ENCODE data around the gene MRPL21. TPM values are rescaled to one million over a fixed set of nuclear protein-coding genes. Genes with fewer than 3 reads are reported as not detected.

The MRPL21 gene
- total RNA-seq (2012; rRNA removed) = 75.3 and 85.0 TPM in 2 replicates

DNA sequence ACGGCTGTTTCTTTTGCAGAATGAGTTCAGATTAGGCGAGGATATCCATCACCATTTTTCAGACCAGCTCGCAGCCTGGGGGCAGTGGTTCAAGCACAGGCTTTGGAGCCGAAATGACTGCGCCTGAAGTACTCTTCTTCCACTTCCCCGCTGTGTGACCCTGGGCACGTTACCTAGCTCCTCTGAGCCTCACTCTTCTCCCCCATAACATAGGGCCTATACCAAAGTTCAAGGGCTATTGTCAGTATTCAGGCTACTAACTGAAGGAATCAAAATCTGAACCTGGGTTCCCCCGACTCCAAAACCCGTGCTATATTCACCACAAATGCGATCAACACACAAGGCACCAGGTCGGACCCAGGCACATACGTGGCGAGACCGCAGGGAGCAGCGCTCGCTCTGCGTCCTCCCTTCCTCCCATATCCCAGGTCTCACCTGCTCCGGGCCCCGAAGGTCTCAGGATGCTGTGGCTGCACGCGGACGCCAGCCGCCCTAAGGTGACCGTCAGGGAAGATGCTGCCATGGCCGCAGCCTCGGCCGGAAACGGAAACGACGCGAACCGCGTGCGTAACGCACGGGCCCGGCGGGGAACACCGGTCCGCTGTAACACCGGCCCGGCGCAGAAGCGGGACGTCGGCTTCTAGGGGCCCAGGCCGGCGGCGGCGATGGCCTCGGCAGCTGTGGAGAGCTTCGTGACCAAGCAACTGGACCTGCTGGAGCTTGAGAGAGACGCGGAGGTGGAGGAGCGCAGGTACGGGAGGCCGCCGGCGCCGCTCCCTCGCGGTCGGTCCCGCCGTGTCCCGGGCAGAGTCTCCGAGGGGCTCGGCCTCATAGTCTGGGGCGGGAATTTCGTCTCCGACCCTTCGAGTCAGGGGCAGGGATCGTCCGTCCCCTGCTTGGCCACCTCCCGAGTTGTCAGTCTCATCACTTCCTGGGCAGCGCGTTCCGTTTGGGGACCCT, at the start of gene MRPL21, which contains the start of gene IGHMBP2:
Gene MRPL21, minus strand, starts transcription at position 545 of the 960 bp plus-strand sequence. Its CDS starts 22 bp downstream, at position 523.
Gene IGHMBP2, plus strand, starts transcription at position 604 of the 960 bp plus-strand sequence. Its CDS starts 62 bp downstream, at position 666.
- peak within 1 kb of the TSS; percentile 92 for H3K4me2 ChIP-seq (ENCODE audit: low read length)
- H3K9ac ChIP-seq (ENCODE audit: low read depth, low read length) = peak within 1 kb of the TSS; percentile 94
- H3K4me1 ChIP-seq (ENCODE audit: control insufficient read depth, insufficient read depth, low read length) = peaks cover 15% of the 10 kb centered on the region
- no peaks in the 10 kb centered on the region for H3K27me3 ChIP-seq (ENCODE audit: control insufficient read depth, insufficient read depth, low read length)
- no peaks in the 10 kb centered on the region for H3K9me3 ChIP-seq (replicated peaks; ENCODE audit: low read length)
- H3K36me3 ChIP-seq (ENCODE audit: insufficient read depth, low read length) = peaks cover 16% of the 10 kb centered on the region
- H3K4me3 ChIP-seq (ENCODE audit: low read length) = peak within 1 kb of the TSS; percentile 97

DNA sequence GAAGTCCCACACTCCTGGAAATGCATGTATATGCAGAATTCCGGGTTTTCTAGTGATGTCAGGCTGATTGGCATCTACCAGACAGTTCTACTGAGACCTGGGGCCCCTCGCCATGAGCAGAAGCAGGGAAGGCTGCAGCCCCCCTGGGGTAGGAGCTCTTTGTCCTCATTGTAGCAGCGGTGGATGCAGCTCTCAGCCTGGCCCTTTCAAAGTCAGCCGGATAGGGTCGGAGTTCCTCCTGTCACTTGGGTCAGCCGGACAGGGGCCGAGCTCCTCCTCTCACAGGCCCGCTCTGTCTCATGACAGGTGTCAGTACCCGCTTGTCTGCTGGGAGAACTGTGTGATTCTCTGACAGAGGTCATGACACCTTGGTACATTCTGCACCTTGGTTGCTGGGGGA, 47.1 kb upstream of the MRPL21 start:
- H3K4me2 ChIP-seq (ENCODE audit: low read length) = no peak overlapping the region
- peaks cover 17% of the 10 kb centered on the region for H3K4me1 ChIP-seq (ENCODE audit: control insufficient read depth, insufficient read depth, low read length)
- no peaks in the 10 kb centered on the region for H3K36me3 ChIP-seq (ENCODE audit: insufficient read depth, low read length)
- no peak overlapping the region for H3K4me3 ChIP-seq (ENCODE audit: low read length)
- no peaks in the 10 kb centered on the region for H3K9me3 ChIP-seq (replicated peaks; ENCODE audit: low read length)
- peaks cover 6% of the 10 kb centered on the region for H3K27me3 ChIP-seq (ENCODE audit: control insufficient read depth, insufficient read depth, low read length)
- no peak overlapping the region for H3K9ac ChIP-seq (ENCODE audit: low read depth, low read length)

DNA sequence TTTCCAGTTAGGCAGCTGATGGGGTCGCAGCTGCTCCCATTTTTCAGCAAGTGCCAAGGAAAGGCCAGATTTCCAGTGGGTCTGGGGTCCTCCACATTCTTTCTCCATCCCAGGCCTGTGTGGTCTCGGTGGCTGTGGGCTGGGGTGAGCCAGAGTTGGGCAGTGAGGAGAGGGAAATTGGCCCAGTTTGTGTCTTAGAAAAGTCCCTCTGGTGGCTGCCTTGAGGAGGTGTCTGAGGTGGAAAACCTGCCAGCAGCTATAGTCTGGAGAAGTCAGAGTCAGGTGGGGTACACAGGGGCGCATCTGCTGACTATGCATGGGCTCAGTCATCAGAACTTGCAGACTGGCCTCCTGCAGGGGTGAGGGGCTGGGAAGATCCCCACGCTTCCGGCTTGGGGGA, 46.6 kb upstream of the MRPL21 start:
- peaks cover 14% of the 10 kb centered on the region for H3K4me1 ChIP-seq (ENCODE audit: control insufficient read depth, insufficient read depth, low read length)
- no peaks in the 10 kb centered on the region for H3K9me3 ChIP-seq (replicated peaks; ENCODE audit: low read length)
- H3K4me2 ChIP-seq (ENCODE audit: low read length) = no peak overlapping the region
- peaks cover 6% of the 10 kb centered on the region for H3K27me3 ChIP-seq (ENCODE audit: control insufficient read depth, insufficient read depth, low read length)
- no peak overlapping the region for H3K9ac ChIP-seq (ENCODE audit: low read depth, low read length)
- no peaks in the 10 kb centered on the region for H3K36me3 ChIP-seq (ENCODE audit: insufficient read depth, low read length)
- no peak overlapping the region for H3K4me3 ChIP-seq (ENCODE audit: low read length)

DNA sequence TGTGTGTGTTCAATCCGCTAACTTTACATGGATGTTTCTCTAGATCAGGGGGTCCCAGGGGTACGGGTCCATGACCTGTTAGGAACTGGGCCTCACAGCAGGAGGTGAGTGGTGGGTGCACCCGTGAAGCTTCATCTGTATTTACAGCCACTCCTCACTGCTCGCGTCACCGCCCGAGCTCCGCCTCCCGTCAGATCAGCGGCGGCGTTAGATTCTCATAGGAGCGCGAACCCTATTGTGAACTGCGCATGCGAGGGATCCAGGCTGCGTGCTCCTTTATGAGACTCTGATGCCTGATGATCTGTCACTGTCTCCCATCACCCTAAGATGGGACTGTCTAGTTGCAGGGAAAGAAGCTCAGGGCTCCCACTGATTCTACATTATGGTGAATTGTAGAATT, 45.3 kb upstream of the MRPL21 start:
- Histone ChIP-seq H3K36me3 (ENCODE audit: insufficient read depth, low read length) (no peaks in the 10 kb centered on the region), H3K9me3 (replicated peaks; ENCODE audit: low read length) (no peaks in the 10 kb centered on the region), H3K9ac (ENCODE audit: low read depth, low read length) (no peak overlapping the region), H3K27me3 (ENCODE audit: control insufficient read depth, insufficient read depth, low read length) (peaks cover 6% of the 10 kb centered on the region), H3K4me2 (ENCODE audit: low read length) (no peak overlapping the region), H3K4me3 (ENCODE audit: low read length) (no peak overlapping the region), H3K4me1 (ENCODE audit: control insufficient read depth, insufficient read depth, low read length) (peaks cover 10% of the 10 kb centered on the region)

DNA sequence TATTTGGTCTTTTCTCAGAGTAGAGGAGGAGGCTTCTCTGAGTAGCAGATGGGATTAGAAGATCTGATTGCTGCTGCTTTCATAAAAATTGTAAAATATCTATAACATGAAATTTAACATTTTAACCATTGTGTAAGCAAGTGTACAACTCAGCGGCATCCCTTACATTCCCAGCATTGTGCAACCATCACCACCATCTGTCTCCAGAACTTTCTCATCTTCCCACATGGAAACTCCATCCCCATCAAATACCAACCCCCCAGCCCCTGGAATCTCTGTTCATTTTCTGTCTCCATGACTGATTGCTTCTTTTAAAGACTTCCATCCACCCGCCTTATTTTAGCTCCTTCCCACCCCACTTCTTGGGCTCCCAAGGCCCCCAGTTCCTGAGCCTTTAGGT, 44.9 kb upstream of the MRPL21 start:
- Histone ChIP-seq H3K4me2 (ENCODE audit: low read length) (no peak overlapping the region), H3K4me1 (ENCODE audit: control insufficient read depth, insufficient read depth, low read length) (peaks cover 10% of the 10 kb centered on the region), H3K9ac (ENCODE audit: low read depth, low read length) (no peak overlapping the region), H3K9me3 (replicated peaks; ENCODE audit: low read length) (no peaks in the 10 kb centered on the region), H3K4me3 (ENCODE audit: low read length) (no peak overlapping the region), H3K36me3 (ENCODE audit: insufficient read depth, low read length) (no peaks in the 10 kb centered on the region), H3K27me3 (ENCODE audit: control insufficient read depth, insufficient read depth, low read length) (peaks cover 6% of the 10 kb centered on the region)

DNA sequence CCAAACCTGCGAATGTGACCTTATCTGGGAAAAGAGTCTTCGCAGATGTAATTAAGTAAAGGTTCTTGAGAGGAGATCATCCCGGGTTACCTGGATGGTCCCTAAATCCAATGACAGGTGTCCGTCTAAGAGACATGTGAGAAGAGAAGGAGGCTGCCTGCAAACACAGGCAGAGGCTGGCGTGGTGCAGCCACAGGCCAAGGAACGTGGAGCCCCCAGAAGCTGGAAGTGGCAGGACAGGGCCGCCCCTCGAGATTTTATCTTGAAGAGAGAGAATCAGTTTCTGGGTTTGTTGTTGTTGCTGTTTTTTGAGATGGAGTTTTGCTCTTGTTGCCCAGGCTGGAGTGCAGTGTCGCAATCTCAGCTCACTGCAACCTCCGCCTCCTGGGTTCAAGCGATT, 43.5 kb upstream of the MRPL21 start:
- Histone ChIP-seq H3K9ac (ENCODE audit: low read depth, low read length) (no peak overlapping the region), H3K4me3 (ENCODE audit: low read length) (no peak overlapping the region)

DNA sequence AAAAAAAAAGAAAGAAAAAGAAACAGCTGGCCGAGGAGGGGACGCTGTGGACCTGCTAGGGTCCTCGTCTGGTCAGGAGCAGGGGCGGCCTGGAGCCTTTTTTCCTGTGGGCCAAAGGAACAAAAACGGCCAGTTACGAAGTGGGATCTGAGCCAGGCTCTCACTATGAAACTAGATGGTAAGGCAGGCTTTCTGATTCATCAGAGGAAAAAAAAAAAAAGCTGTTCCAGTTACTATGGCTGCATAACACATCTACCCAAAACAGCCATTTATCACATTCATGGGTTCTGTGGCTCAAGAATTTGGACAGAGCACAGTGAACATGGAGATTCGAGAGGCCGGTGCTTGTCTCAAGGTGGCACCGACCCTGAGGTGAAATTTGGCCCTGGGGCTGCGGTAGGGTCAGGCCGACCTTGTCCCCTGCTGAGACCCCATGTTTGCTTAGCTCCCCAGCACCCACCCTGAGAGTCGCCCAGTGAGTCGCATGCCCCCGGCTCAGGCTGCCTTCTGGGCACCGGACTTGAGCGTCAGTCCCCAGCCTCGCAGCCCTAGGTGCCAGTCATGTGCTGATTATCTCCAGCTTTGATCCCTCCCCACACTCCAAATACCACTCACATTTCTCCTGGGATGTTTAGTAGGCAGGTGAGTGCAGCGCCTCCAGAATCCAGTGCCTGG, 42.9 kb upstream of the MRPL21 start:
- no peaks in the 10 kb centered on the region for H3K36me3 ChIP-seq (ENCODE audit: insufficient read depth, low read length)
- peak overlapping the region; percentile 44 for H3K9ac ChIP-seq (ENCODE audit: low read depth, low read length)
- peaks cover 10% of the 10 kb centered on the region for H3K4me1 ChIP-seq (ENCODE audit: control insufficient read depth, insufficient read depth, low read length)
- peaks cover 6% of the 10 kb centered on the region for H3K27me3 ChIP-seq (ENCODE audit: control insufficient read depth, insufficient read depth, low read length)
- no peaks in the 10 kb centered on the region for H3K9me3 ChIP-seq (replicated peaks; ENCODE audit: low read length)
- no peak overlapping the region for H3K4me3 ChIP-seq (ENCODE audit: low read length)
- no peak overlapping the region for H3K4me2 ChIP-seq (ENCODE audit: low read length)

More for the DNA sequence above, 43.5 kb upstream of the MRPL21 start:
- Histone ChIP-seq H3K4me1 (ENCODE audit: control insufficient read depth, insufficient read depth, low read length) (peaks cover 10% of the 10 kb centered on the region), H3K4me2 (ENCODE audit: low read length) (no peak overlapping the region), H3K9me3 (replicated peaks; ENCODE audit: low read length) (no peaks in the 10 kb centered on the region), H3K36me3 (ENCODE audit: insufficient read depth, low read length) (no peaks in the 10 kb centered on the region), H3K27me3 (ENCODE audit: control insufficient read depth, insufficient read depth, low read length) (peaks cover 6% of the 10 kb centered on the region)

DNA sequence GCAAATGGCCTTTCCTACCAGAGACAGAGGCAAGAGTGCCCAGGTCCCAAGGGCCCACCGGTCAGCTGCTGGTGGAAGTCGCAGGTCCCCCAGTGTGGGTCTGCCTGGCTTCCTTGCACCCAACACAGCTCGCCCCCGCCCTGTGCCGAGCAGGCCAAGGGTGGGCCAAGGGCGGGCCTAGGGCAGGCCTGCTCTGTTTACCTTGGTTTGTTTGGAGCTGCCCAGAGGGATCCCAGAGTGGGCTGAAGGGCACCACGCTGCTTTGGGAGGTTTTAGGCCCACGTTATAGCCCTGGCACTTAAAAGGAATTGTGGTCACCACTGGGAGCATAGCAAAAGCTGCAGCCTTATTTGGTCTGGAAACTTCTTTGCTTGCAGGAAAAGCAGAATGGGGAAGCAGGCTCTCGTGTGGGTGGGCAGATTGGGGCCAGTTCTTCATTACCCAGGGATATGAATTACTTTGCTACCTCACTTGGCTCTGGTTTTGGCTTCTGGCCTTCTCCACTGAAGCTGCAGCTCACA, 39.2 kb upstream of the MRPL21 start:
- peaks cover 16% of the 10 kb centered on the region for H3K36me3 ChIP-seq (ENCODE audit: insufficient read depth, low read length)
- no peak overlapping the region for H3K4me2 ChIP-seq (ENCODE audit: low read length)
- peaks cover under 1% of the 10 kb centered on the region for H3K27me3 ChIP-seq (ENCODE audit: control insufficient read depth, insufficient read depth, low read length)
- H3K9ac ChIP-seq (ENCODE audit: low read depth, low read length) = no peak overlapping the region
- no peaks in the 10 kb centered on the region for H3K9me3 ChIP-seq (replicated peaks; ENCODE audit: low read length)
- no peak overlapping the region for H3K4me3 ChIP-seq (ENCODE audit: low read length)
- peaks cover 10% of the 10 kb centered on the region for H3K4me1 ChIP-seq (ENCODE audit: control insufficient read depth, insufficient read depth, low read length)

DNA sequence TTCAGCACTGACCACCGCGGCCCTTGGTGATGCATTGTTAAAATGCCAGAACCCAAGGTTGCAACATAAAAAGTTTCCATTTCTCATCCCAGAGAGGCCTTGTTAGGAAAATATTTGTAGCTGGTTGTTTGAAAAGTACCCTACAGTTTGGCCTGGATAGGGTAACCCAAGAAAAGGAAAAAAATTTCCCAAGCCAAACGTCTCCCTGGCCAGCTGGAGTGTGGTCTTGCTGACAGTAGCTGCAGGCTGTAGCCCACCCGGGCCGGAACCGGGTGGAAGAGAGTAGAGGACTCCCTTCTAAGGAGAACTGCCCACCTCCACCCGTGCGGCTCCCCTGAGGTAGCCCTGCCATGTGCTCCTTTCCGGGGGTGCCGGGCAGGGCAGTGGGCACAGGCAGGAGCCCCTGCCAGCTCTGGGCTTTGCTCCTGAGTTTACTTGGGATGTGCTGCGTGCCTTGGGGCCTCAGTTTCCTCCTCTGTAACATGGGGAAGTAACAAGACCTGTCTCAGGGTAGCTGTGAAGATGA, 38.5 kb upstream of the MRPL21 start:
- Histone ChIP-seq H3K4me1 (ENCODE audit: control insufficient read depth, insufficient read depth, low read length) (peaks cover 10% of the 10 kb centered on the region), H3K4me3 (ENCODE audit: low read length) (no peak overlapping the region), H3K9ac (ENCODE audit: low read depth, low read length) (no peak overlapping the region), H3K9me3 (replicated peaks; ENCODE audit: low read length) (no peaks in the 10 kb centered on the region), H3K4me2 (ENCODE audit: low read length) (no peak overlapping the region), H3K36me3 (ENCODE audit: insufficient read depth, low read length) (peaks cover 20% of the 10 kb centered on the region), H3K27me3 (ENCODE audit: control insufficient read depth, insufficient read depth, low read length) (no peaks in the 10 kb centered on the region)

DNA sequence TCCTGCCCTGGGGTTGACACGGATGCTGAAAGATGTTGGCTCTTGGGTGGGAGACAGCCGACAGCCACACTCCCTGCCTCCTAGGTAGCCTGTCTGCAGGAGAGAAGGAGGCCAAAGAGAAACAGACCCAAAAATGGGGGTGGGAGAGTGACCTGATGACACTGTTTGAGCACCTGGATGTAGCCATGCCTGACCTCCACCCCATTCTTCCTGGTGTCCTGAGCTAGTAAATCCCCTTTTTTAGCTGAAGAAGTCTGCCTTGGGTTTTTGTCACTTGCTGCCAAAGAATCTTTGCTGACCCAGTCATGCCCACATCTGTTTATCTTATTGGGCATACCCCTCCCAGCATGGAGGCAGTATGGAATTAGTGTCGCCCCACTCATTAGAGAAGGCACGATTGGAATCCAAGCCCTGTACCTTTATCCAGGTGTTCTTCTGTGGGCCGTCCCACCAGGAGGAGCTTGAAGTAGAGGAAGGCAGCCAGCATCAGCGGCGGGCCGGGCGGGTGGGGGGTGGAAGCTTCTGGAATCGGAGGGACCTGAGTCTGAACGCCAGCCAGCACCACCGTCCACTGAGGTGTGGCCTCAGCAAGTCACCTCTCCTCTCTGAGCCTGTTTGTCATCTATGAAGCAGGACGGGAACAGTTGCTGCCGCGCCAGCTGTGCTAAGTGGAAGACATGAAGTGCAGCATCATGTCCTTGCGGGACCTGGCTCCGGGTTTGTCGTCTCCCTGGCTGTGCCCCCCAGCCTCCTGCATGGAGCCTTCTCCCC, 37.9 kb upstream of the MRPL21 start:
- Histone ChIP-seq H3K36me3 (ENCODE audit: insufficient read depth, low read length) (peaks cover 23% of the 10 kb centered on the region), H3K9ac (ENCODE audit: low read depth, low read length) (no peak overlapping the region), H3K4me1 (ENCODE audit: control insufficient read depth, insufficient read depth, low read length) (peaks cover 5% of the 10 kb centered on the region), H3K9me3 (replicated peaks; ENCODE audit: low read length) (no peaks in the 10 kb centered on the region), H3K4me3 (ENCODE audit: low read length) (no peak overlapping the region), H3K4me2 (ENCODE audit: low read length) (no peak overlapping the region), H3K27me3 (ENCODE audit: control insufficient read depth, insufficient read depth, low read length) (no peaks in the 10 kb centered on the region)

Measured in skeletal muscle satellite cell (primary cell).